A204.1 (cell line): Measurements from ENCODE around the gene PBX1.
A peak's percentile ranks its signal among the peaks of the same experiment; 100 is the strongest.

Source experiments
- FAIRE-seq: peaks from 2 replicates; lab custom pipeline; 2012; peaks lifted over from hg19 to GRCh38; lab: Jason Lieb, UNC

Gene PBX1

GRCh38 chr1:164726235-164726634 is 167.3 kb downstream of the PBX1 start:
- FAIRE-seq = no peak

GRCh38 chr1:164728719-164729118 is 169.7 kb downstream of the PBX1 start:
- FAIRE-seq = no peak

GRCh38 chr1:164731161-164731876 is 172.3 kb downstream of the PBX1 start:
- no peak for FAIRE-seq

- no peak for FAIRE-seq
Measured at GRCh38 chr1:164733070-164733469, 174.1 kb downstream of the PBX1 start.

- FAIRE-seq = peak; percentile 6
Measured at GRCh38 chr1:164733734-164734133, 174.8 kb downstream of the PBX1 start.

GRCh38 chr1:164735315-164736052 is 176.5 kb downstream of the PBX1 start:
- no peak for FAIRE-seq

- no peak for FAIRE-seq
Measured at GRCh38 chr1:164736137-164736536, 177.2 kb downstream of the PBX1 start.

GRCh38 chr1:164739189-164739588 is 180.2 kb downstream of the PBX1 start:
- FAIRE-seq = no peak

GRCh38 chr1:164740000-164740526 is 181.1 kb downstream of the PBX1 start:
- FAIRE-seq = no peak

GRCh38 chr1:164742745-164743144 is 183.8 kb downstream of the PBX1 start:
- FAIRE-seq = no peak

- no peak for FAIRE-seq
Measured at GRCh38 chr1:164743976-164744375, 185.0 kb downstream of the PBX1 start.

GRCh38 chr1:164745736-164746135 is 186.8 kb downstream of the PBX1 start:
- no peak for FAIRE-seq

- no peak for FAIRE-seq
Measured at GRCh38 chr1:164746632-164747031, 187.6 kb downstream of the PBX1 start.

GRCh38 chr1:164748253-164748899 is 189.4 kb downstream of the PBX1 start:
- no peak for FAIRE-seq

- no peak for FAIRE-seq
Measured at GRCh38 chr1:164753521-164754077, 194.6 kb downstream of the PBX1 start.

GRCh38 chr1:164754088-164754600 is 195.2 kb downstream of the PBX1 start:
- no peak for FAIRE-seq

- no peak for FAIRE-seq
Measured at GRCh38 chr1:164755690-164756089, 196.7 kb downstream of the PBX1 start.

GRCh38 chr1:164756741-164757140 is 197.8 kb downstream of the PBX1 start:
- FAIRE-seq = no peak

- FAIRE-seq = no peak
Measured at GRCh38 chr1:164757625-164758024, 198.6 kb downstream of the PBX1 start.

- no peak for FAIRE-seq
Measured at GRCh38 chr1:164759144-164759920, 200.3 kb downstream of the PBX1 start.

GRCh38 chr1:164759979-164760469 is 201.0 kb downstream of the PBX1 start:
- FAIRE-seq = no peak

- no peak for FAIRE-seq
Measured at GRCh38 chr1:164760569-164760968, 201.6 kb downstream of the PBX1 start.
